ENCODE data around the gene NPR2.

The NPR2 gene

GRCh38 chr9:35753466-35753865 is 37.9 kb upstream of the NPR2 start:
- Histone ChIP-seq H3K4me1 (ENCODE audit: control insufficient read depth, insufficient read depth, low read length, poor library complexity, severe bottlenecking) (peaks cover 22% of the 10 kb centered on the region), H3K9me3 (ENCODE audit: control insufficient read depth, low read length) (no peaks in the 10 kb centered on the region), H3K4me3 (ENCODE audit: extremely low read depth, insufficient read depth, low read length, poor library complexity, severe bottlenecking) (no peak overlapping the region), H3K36me3 (ENCODE audit: control insufficient read depth, insufficient read depth, low read length) (peaks cover 34% of the 10 kb centered on the region), H3K27ac (ENCODE audit: low read depth, low read length, severe bottlenecking) (no peak overlapping the region)
- 92 to 100% methylated on average over 1 to 3 of the region's 5 CpGs for WGBS, 2 experiments (ENCODE audit: insufficient coverage in 2 of 2)

- H3K27ac ChIP-seq (ENCODE audit: low read depth, low read length, severe bottlenecking): no peak within 1 kb of the TSS
- no peaks in the 10 kb centered on the region for H3K9me3 ChIP-seq (ENCODE audit: control insufficient read depth, low read length)
- no peak within 1 kb of the TSS for H3K4me3 ChIP-seq (ENCODE audit: extremely low read depth, insufficient read depth, low read length, poor library complexity, severe bottlenecking)
- H3K4me1 ChIP-seq (ENCODE audit: control insufficient read depth, insufficient read depth, low read length, poor library complexity, severe bottlenecking): peaks cover 22% of the 10 kb centered on the region
- WGBS, 2 experiments (ENCODE audit: insufficient coverage in 2 of 2): 83 to 85% methylated on average over 2 of the region's 3 CpGs
- H3K36me3 ChIP-seq (ENCODE audit: control insufficient read depth, insufficient read depth, low read length): peaks cover 34% of the 10 kb centered on the region
These were observed 37.1 kb upstream of the NPR2 start, which contains the start of gene MSMP for GRCh38 chr9:35754264-35754663. MSMP (minus strand) TSS chr9:35754276; CDS start chr9:35754129, 147 bp downstream.

- peaks cover 34% of the 10 kb centered on the region for H3K36me3 ChIP-seq (ENCODE audit: control insufficient read depth, insufficient read depth, low read length)
- WGBS, 2 experiments (ENCODE audit: insufficient coverage in 2 of 2): 88 to 98% methylated on average over 3 to 4 of the region's 4 CpGs
- H3K9me3 ChIP-seq (ENCODE audit: control insufficient read depth, low read length): no peaks in the 10 kb centered on the region
These were observed 36.3 kb upstream of the NPR2 start for GRCh38 chr9:35755071-35755470.

GRCh38 chr9:35756275-35757225 is 34.8 kb upstream of the NPR2 start:
- Histone ChIP-seq H3K27ac (ENCODE audit: low read depth, low read length, severe bottlenecking) (peak overlapping the region; percentile 73), H3K36me3 (ENCODE audit: control insufficient read depth, insufficient read depth, low read length) (peaks cover 34% of the 10 kb centered on the region), H3K4me3 (ENCODE audit: extremely low read depth, insufficient read depth, low read length, poor library complexity, severe bottlenecking) (peak overlapping the region; percentile 50), H3K4me1 (ENCODE audit: control insufficient read depth, insufficient read depth, low read length, poor library complexity, severe bottlenecking) (peaks cover 17% of the 10 kb centered on the region), H3K9me3 (ENCODE audit: control insufficient read depth, low read length) (no peaks in the 10 kb centered on the region)
- WGBS, 2 experiments (ENCODE audit: insufficient coverage in 2 of 2): 25 to 26% methylated on average over 31 of the region's 48 CpGs

More at GRCh38 chr9:35755071-35755470, 36.3 kb upstream of the NPR2 start:
- Histone ChIP-seq H3K4me1 (ENCODE audit: control insufficient read depth, insufficient read depth, low read length, poor library complexity, severe bottlenecking) (peaks cover 20% of the 10 kb centered on the region), H3K27ac (ENCODE audit: low read depth, low read length, severe bottlenecking) (no peak overlapping the region), H3K4me3 (ENCODE audit: extremely low read depth, insufficient read depth, low read length, poor library complexity, severe bottlenecking) (no peak overlapping the region)

- H3K4me3 ChIP-seq (ENCODE audit: extremely low read depth, insufficient read depth, low read length, poor library complexity, severe bottlenecking): peak overlapping the region; percentile 50
- peaks cover 17% of the 10 kb centered on the region for H3K4me1 ChIP-seq (ENCODE audit: control insufficient read depth, insufficient read depth, low read length, poor library complexity, severe bottlenecking)
- 3 to 13% methylated on average over 18 to 20 of the region's 20 CpGs for WGBS, 2 experiments (ENCODE audit: insufficient coverage in 2 of 2)
- peaks cover 27% of the 10 kb centered on the region for H3K36me3 ChIP-seq (ENCODE audit: control insufficient read depth, insufficient read depth, low read length)
- peak overlapping the region; percentile 73 for H3K27ac ChIP-seq (ENCODE audit: low read depth, low read length, severe bottlenecking)
- no peaks in the 10 kb centered on the region for H3K9me3 ChIP-seq (ENCODE audit: control insufficient read depth, low read length)
These were observed 34.0 kb upstream of the NPR2 start for GRCh38 chr9:35757226-35757891.

GRCh38 chr9:35757892-35758275 is 33.5 kb upstream of the NPR2 start:
- Histone ChIP-seq H3K27ac (ENCODE audit: low read depth, low read length, severe bottlenecking) (no peak overlapping the region), H3K36me3 (ENCODE audit: control insufficient read depth, insufficient read depth, low read length) (peaks cover 22% of the 10 kb centered on the region), H3K4me3 (ENCODE audit: extremely low read depth, insufficient read depth, low read length, poor library complexity, severe bottlenecking) (peak overlapping the region; percentile 50), H3K9me3 (ENCODE audit: control insufficient read depth, low read length) (no peaks in the 10 kb centered on the region), H3K4me1 (ENCODE audit: control insufficient read depth, insufficient read depth, low read length, poor library complexity, severe bottlenecking) (peaks cover 17% of the 10 kb centered on the region)

GRCh38 chr9:35758475-35759050 is 32.8 kb upstream of the NPR2 start:
- 83 to 89% methylated on average over 2 to 3 of the region's 3 CpGs for WGBS, 2 experiments (ENCODE audit: insufficient coverage in 2 of 2)
- no peaks in the 10 kb centered on the region for H3K9me3 ChIP-seq (ENCODE audit: control insufficient read depth, low read length)
- peaks cover 15% of the 10 kb centered on the region for H3K36me3 ChIP-seq (ENCODE audit: control insufficient read depth, insufficient read depth, low read length)
- no peak overlapping the region for H3K4me3 ChIP-seq (ENCODE audit: extremely low read depth, insufficient read depth, low read length, poor library complexity, severe bottlenecking)
- peaks cover 17% of the 10 kb centered on the region for H3K4me1 ChIP-seq (ENCODE audit: control insufficient read depth, insufficient read depth, low read length, poor library complexity, severe bottlenecking)
- H3K27ac ChIP-seq (ENCODE audit: low read depth, low read length, severe bottlenecking): no peak overlapping the region

GRCh38 chr9:35759795-35760194 is 31.6 kb upstream of the NPR2 start:
- H3K4me1 ChIP-seq (ENCODE audit: control insufficient read depth, insufficient read depth, low read length, poor library complexity, severe bottlenecking): peaks cover 11% of the 10 kb centered on the region
- H3K4me3 ChIP-seq (ENCODE audit: extremely low read depth, insufficient read depth, low read length, poor library complexity, severe bottlenecking): no peak overlapping the region
- peaks cover 2% of the 10 kb centered on the region for H3K36me3 ChIP-seq (ENCODE audit: control insufficient read depth, insufficient read depth, low read length)
- no peak overlapping the region for H3K27ac ChIP-seq (ENCODE audit: low read depth, low read length, severe bottlenecking)
- WGBS, 2 experiments (ENCODE audit: insufficient coverage in 2 of 2): 86 to 96% methylated on average over 4 of the region's 4 CpGs
- no peaks in the 10 kb centered on the region for H3K9me3 ChIP-seq (ENCODE audit: control insufficient read depth, low read length)

- Histone ChIP-seq H3K4me1 (ENCODE audit: control insufficient read depth, insufficient read depth, low read length, poor library complexity, severe bottlenecking) (peaks cover 11% of the 10 kb centered on the region), H3K4me3 (ENCODE audit: extremely low read depth, insufficient read depth, low read length, poor library complexity, severe bottlenecking) (no peak overlapping the region), H3K36me3 (ENCODE audit: control insufficient read depth, insufficient read depth, low read length) (no peaks in the 10 kb centered on the region), H3K9me3 (ENCODE audit: control insufficient read depth, low read length) (no peaks in the 10 kb centered on the region), H3K27ac (ENCODE audit: low read depth, low read length, severe bottlenecking) (peak overlapping the region; percentile 36)
- WGBS, 2 experiments (ENCODE audit: insufficient coverage in 2 of 2): 94 to 100% methylated on average over 1 to 2 of the region's 2 CpGs
These were observed 30.7 kb upstream of the NPR2 start for GRCh38 chr9:35760651-35761050.

GRCh38 chr9:35763181-35763580 is 28.2 kb upstream of the NPR2 start:
- Histone ChIP-seq H3K9me3 (ENCODE audit: control insufficient read depth, low read length) (no peaks in the 10 kb centered on the region), H3K27ac (ENCODE audit: low read depth, low read length, severe bottlenecking) (no peak overlapping the region), H3K36me3 (ENCODE audit: control insufficient read depth, insufficient read depth, low read length) (no peaks in the 10 kb centered on the region), H3K4me1 (ENCODE audit: control insufficient read depth, insufficient read depth, low read length, poor library complexity, severe bottlenecking) (peaks cover 1% of the 10 kb centered on the region), H3K4me3 (ENCODE audit: extremely low read depth, insufficient read depth, low read length, poor library complexity, severe bottlenecking) (no peak overlapping the region)
- WGBS, 2 experiments (ENCODE audit: insufficient coverage in 2 of 2): no CpG with 5 or more reads among the region's 2 CpGs

Measured in mesodermal cell (in vitro differentiated cells).